Neural progenitor cell (in vitro differentiated cells): ENCODE data around the gene EFCAB11. TPM values are rescaled to one million over a fixed set of nuclear protein-coding genes. Genes with fewer than 3 reads are reported as not detected.

Experiments
- DNase-seq: peaks from one replicate; pipeline ENCODE4 v3.0.0-alpha.2; 2016; ENCODE audit warnings: low spot score
- H2AFZ ChIP-seq: fragments of 200-600 bp; sonication (generic); replicated peaks from 2 replicates; pipeline ENCODE4 v1.6.1; 2016; ENCODE audit warnings: antibody characterized with exemption
- H3F3A ChIP-seq: fragments of 200-600 bp; sonication (generic); 2 replicates; pipeline ENCODE4 v1.6.1; 2016; ENCODE audit warnings: antibody characterized with exemption, low read depth
- H3K27ac ChIP-seq: fragments of 200-600 bp; sonication (generic); 2 replicates; pipeline ENCODE4 v1.5.1; 2016; ENCODE audit warnings: mild to moderate bottlenecking
- H3K27me3 ChIP-seq: fragments of 200-600 bp; sonication (generic); 2 replicates; pipeline ENCODE4 v1.6.1; 2016; ENCODE audit warnings: mild to moderate bottlenecking, moderate library complexity
- H3K36me3 ChIP-seq: fragments of 200-600 bp; sonication (generic); 2 replicates; pipeline ENCODE4 v1.5.1; 2016
- H3K4me1 ChIP-seq: fragments of 200-600 bp; sonication (generic); 2 replicates; pipeline ENCODE4 v1.6.1; 2016; ENCODE audit warnings: mixed run types
- H3K4me2 ChIP-seq: fragments of 200-600 bp; sonication (generic); 2 replicates; pipeline ENCODE4 v1.6.1; 2016
- H3K4me3 ChIP-seq: fragments of 200-600 bp; sonication (generic); 2 replicates; pipeline ENCODE4 v1.5.1; 2016
- H3K79me2 ChIP-seq: fragments of 200-600 bp; sonication (generic); 2 replicates; pipeline ENCODE4 v1.6.1; 2016; ENCODE audit warnings: low read depth
- H3K9ac ChIP-seq: fragments of 200-600 bp; sonication (generic); 2 replicates; pipeline ENCODE4 v1.6.1; 2016
- H3K9me3 ChIP-seq: fragments of 200-600 bp; sonication (generic); 2 replicates; pipeline ENCODE4 v1.5.1; 2016; ENCODE audit warnings: low read depth
- H4K20me1 ChIP-seq: fragments of 200-600 bp; sonication (generic); 2 replicates; pipeline ENCODE4 v1.6.1; 2016; ENCODE audit warnings: low read depth
- H3K27ac Mint-ChIP-seq: 3 replicates; pipeline ENCODE4 v1.8.0; 2021; ENCODE audit warnings: mixed read lengths
- H3K27me3 Mint-ChIP-seq: 2 replicates; pipeline ENCODE4 v1.8.0; 2022; ENCODE audit warnings: low read depth, mild to moderate bottlenecking, inconsistent platforms, moderate library complexity, mixed read lengths; ENCODE audit not compliant: insufficient read depth
- H3K36me3 Mint-ChIP-seq: 3 replicates; pipeline ENCODE4 v1.8.0; 2021; ENCODE audit warnings: mixed read lengths
- H3K4me1 Mint-ChIP-seq: 3 replicates; pipeline ENCODE4 v1.8.0; 2021; ENCODE audit warnings: mixed read lengths
- H3K4me3 Mint-ChIP-seq: 3 replicates; pipeline ENCODE4 v1.8.0; 2021; ENCODE audit warnings: mild to moderate bottlenecking, moderate library complexity, mixed read lengths
- H3K9me3 Mint-ChIP-seq: 3 replicates; pipeline ENCODE4 v1.8.0; 2020; ENCODE audit warnings: mixed read lengths
- EZH2 ChIP-seq: fragments of 200-600 bp; sonication (generic); IDR thresholded peaks from 2 replicates; pipeline ENCODE4 v1.6.1; 2017; ENCODE audit warnings: antibody characterized with exemption, mild to moderate bottlenecking, moderate library complexity
- EZH2phosphoT487 ChIP-seq: fragments of 200-600 bp; sonication (generic); IDR thresholded peaks from 2 replicates; pipeline ENCODE4 v1.6.1; 2017; ENCODE audit warnings: antibody characterized with exemption
- total RNA-seq: library from RNA; depleted of rRNA; stranded (reverse); fragments of >200 nt; gene quantifications from 2 replicates; pipeline ENCODE4 v1.2.3, GENCODE V29; 2015; ENCODE audit warnings: low replicate concordance
- TF ChIP-seq, protein P1 (sequence below): fragments of 200-600 bp; sonication (generic); IDR thresholded peaks from 2 replicates; pipeline ENCODE4 v1.5.1; 2017; ENCODE audit warnings: antibody characterized with exemption, mild to moderate bottlenecking

Gene EFCAB11
- total RNA-seq, 1 donor from 2014 or later, result 27.6 TPM

DNA sequence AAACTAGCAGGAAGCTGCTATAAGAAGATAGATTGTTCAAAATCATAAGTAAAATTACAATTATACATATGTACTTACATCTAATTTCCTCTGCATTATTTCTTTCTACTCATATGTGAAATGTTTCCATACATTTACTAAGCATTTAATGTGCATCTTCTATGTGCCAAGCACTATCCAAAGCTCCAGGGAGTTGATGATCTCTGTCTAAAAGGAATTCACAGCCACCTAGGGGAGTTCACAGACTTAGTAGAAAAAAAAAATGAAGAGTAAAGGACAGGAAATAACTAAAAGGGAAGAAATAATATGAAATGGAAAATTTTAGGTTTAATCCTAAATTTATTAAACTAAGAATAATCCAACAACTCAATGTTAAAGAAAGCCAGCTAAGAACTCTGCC is 91.7 kb downstream of the EFCAB11 start:
- Histone ChIP-seq H3K4me1 (no peaks in the 10 kb centered on the region), H3K9ac (no peak overlapping the region), H3F3A (no peaks in the 10 kb centered on the region), H3K9me3 (no peaks in the 10 kb centered on the region), H3K4me3 (no peak overlapping the region), H3K27me3 (no peaks in the 10 kb centered on the region), H4K20me1 (no peaks in the 10 kb centered on the region), H2AFZ (no peak overlapping the region), H3K36me3 (no peaks in the 10 kb centered on the region), H3K27ac (no peak overlapping the region), H3K4me2 (no peak overlapping the region), H3K79me2 (no peaks in the 10 kb centered on the region)
- no peak overlapping the region for H3K27ac Mint-ChIP-seq
- H3K4me1 Mint-ChIP-seq, result no peaks in the 10 kb centered on the region
- H3K27me3 Mint-ChIP-seq, result peaks cover 2% of the 10 kb centered on the region
- DNase-seq, result no peak
- TF ChIP-seq EZH2, result no peak
- TF ChIP-seq, protein P1, sequence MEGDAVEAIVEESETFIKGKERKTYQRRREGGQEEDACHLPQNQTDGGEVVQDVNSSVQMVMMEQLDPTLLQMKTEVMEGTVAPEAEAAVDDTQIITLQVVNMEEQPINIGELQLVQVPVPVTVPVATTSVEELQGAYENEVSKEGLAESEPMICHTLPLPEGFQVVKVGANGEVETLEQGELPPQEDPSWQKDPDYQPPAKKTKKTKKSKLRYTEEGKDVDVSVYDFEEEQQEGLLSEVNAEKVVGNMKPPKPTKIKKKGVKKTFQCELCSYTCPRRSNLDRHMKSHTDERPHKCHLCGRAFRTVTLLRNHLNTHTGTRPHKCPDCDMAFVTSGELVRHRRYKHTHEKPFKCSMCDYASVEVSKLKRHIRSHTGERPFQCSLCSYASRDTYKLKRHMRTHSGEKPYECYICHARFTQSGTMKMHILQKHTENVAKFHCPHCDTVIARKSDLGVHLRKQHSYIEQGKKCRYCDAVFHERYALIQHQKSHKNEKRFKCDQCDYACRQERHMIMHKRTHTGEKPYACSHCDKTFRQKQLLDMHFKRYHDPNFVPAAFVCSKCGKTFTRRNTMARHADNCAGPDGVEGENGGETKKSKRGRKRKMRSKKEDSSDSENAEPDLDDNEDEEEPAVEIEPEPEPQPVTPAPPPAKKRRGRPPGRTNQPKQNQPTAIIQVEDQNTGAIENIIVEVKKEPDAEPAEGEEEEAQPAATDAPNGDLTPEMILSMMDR, result no peak
- no peak for TF ChIP-seq EZH2phosphoT487
- H3K4me3 Mint-ChIP-seq, result no peak overlapping the region
- H3K9me3 Mint-ChIP-seq, result peaks cover 2% of the 10 kb centered on the region
- peaks cover 8% of the 10 kb centered on the region for H3K36me3 Mint-ChIP-seq

DNA sequence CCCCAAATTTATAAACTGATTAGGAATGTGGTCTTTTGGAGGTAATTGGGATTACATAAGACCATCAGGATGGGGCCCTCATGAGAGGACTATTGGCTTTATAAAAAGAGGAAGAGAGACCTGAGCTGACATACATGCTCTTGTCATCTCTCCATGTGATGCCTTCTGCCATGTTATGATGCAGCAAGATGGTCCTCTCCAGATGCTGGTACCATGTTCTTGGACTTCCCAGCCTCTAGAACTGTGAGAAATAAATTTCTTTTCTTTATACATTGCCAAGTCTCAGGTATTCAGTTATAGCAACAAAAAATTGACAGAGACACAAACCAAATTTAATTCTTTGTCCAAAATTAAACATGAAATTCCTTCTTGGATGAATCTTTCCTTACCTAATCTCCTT is 92.9 kb downstream of the EFCAB11 start:
- TF ChIP-seq, protein P1, result no peak
- no peak for TF ChIP-seq EZH2
- TF ChIP-seq EZH2phosphoT487, result no peak
- no peaks in the 10 kb centered on the region for H3K9me3 Mint-ChIP-seq
- H3K27ac Mint-ChIP-seq, result no peak overlapping the region
- Histone ChIP-seq H4K20me1 (no peaks in the 10 kb centered on the region), H3F3A (no peaks in the 10 kb centered on the region), H3K36me3 (no peaks in the 10 kb centered on the region), H3K27me3 (no peaks in the 10 kb centered on the region), H3K79me2 (no peaks in the 10 kb centered on the region), H3K27ac (no peak overlapping the region), H3K4me1 (no peaks in the 10 kb centered on the region), H3K9me3 (no peaks in the 10 kb centered on the region), H3K4me2 (no peak overlapping the region), H3K4me3 (no peak overlapping the region), H3K9ac (no peak overlapping the region), H2AFZ (no peak overlapping the region)
- peaks cover 6% of the 10 kb centered on the region for H3K36me3 Mint-ChIP-seq
- H3K4me3 Mint-ChIP-seq, result no peak overlapping the region
- H3K4me1 Mint-ChIP-seq, result no peaks in the 10 kb centered on the region
- peaks cover 2% of the 10 kb centered on the region for H3K27me3 Mint-ChIP-seq
- no peak for DNase-seq

DNA sequence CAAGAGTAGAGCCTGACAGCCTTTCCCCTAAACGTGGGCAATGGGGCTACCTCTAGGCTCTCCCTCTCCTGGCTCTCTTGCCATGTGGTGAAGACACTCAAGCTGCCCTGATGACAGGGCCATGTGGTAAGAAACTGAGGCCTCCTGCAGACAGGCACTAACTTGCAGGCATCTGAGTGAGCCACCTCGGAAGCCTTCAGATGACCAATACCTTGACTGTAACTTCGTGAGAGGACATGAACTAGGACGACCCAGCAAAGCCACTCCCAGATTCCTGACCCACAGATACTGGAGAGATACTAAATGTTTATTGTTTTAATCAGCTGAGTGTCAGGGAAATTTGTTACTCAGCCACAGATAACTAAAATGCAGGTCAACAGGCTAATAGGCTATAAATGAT is 96.4 kb downstream of the EFCAB11 start:
- Histone ChIP-seq H2AFZ (no peak overlapping the region), H3K9ac (no peak overlapping the region), H3K4me1 (no peaks in the 10 kb centered on the region), H4K20me1 (no peaks in the 10 kb centered on the region), H3K9me3 (no peaks in the 10 kb centered on the region), H3K27ac (no peak overlapping the region), H3F3A (no peaks in the 10 kb centered on the region), H3K4me3 (no peak overlapping the region), H3K4me2 (no peak overlapping the region), H3K36me3 (no peaks in the 10 kb centered on the region), H3K79me2 (no peaks in the 10 kb centered on the region), H3K27me3 (no peaks in the 10 kb centered on the region)
- no peak for TF ChIP-seq EZH2
- TF ChIP-seq, protein P1, result no peak
- no peak for TF ChIP-seq EZH2phosphoT487
- peaks cover 3% of the 10 kb centered on the region for H3K36me3 Mint-ChIP-seq
- no peak for DNase-seq
- no peaks in the 10 kb centered on the region for H3K9me3 Mint-ChIP-seq
- H3K27me3 Mint-ChIP-seq, result no peaks in the 10 kb centered on the region
- H3K4me3 Mint-ChIP-seq, result no peak overlapping the region
- no peaks in the 10 kb centered on the region for H3K4me1 Mint-ChIP-seq
- no peak overlapping the region for H3K27ac Mint-ChIP-seq
